ENCODE data around the gene SHISA9. TPM values are rescaled to one million over a fixed set of nuclear protein-coding genes. Genes with fewer than 3 reads are reported as not detected.

Gene SHISA9
- total RNA-seq, 1 donor from 2014 or later: 96.6 TPM

DNA sequence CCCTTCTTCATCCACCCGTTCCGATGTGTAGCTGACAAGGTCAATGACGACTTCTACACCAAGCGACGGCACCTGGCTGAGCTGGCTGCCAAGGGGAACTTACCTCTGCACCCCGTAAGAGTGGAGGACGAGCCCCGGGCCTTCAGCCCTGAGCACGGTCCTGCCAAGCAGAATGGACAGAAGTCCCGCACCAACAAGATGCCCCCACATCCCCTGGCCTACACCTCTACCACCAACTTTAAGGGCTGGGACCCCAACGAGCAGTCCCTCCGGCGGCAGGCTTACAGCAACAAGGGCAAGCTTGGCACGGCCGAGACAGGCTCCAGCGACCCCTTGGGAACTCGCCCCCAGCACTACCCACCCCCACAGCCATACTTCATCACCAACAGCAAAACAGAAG, 333.6 kb downstream of the SHISA9 start:
- Mint-ChIP-seq H3K27ac (ENCODE audit: unreplicated experiment) (no peak overlapping the region), H3K4me3 (ENCODE audit: unreplicated experiment) (no peak overlapping the region), H3K27me3 (ENCODE audit: unreplicated experiment) (no peaks in the 10 kb centered on the region), H3K36me3 (ENCODE audit: unreplicated experiment) (peaks cover 6% of the 10 kb centered on the region), H3K4me1 (ENCODE audit: low read depth, unreplicated experiment) (peaks cover 6% of the 10 kb centered on the region), H3K9me3 (ENCODE audit: unreplicated experiment) (peaks cover 3% of the 10 kb centered on the region)
- DNase-seq: no peak
- TF ChIP-seq, protein P1, sequence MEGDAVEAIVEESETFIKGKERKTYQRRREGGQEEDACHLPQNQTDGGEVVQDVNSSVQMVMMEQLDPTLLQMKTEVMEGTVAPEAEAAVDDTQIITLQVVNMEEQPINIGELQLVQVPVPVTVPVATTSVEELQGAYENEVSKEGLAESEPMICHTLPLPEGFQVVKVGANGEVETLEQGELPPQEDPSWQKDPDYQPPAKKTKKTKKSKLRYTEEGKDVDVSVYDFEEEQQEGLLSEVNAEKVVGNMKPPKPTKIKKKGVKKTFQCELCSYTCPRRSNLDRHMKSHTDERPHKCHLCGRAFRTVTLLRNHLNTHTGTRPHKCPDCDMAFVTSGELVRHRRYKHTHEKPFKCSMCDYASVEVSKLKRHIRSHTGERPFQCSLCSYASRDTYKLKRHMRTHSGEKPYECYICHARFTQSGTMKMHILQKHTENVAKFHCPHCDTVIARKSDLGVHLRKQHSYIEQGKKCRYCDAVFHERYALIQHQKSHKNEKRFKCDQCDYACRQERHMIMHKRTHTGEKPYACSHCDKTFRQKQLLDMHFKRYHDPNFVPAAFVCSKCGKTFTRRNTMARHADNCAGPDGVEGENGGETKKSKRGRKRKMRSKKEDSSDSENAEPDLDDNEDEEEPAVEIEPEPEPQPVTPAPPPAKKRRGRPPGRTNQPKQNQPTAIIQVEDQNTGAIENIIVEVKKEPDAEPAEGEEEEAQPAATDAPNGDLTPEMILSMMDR (IDR thresholded peaks at IDR 0.05; ENCODE audit: partially characterized antibody, unreplicated experiment): no peak

DNA sequence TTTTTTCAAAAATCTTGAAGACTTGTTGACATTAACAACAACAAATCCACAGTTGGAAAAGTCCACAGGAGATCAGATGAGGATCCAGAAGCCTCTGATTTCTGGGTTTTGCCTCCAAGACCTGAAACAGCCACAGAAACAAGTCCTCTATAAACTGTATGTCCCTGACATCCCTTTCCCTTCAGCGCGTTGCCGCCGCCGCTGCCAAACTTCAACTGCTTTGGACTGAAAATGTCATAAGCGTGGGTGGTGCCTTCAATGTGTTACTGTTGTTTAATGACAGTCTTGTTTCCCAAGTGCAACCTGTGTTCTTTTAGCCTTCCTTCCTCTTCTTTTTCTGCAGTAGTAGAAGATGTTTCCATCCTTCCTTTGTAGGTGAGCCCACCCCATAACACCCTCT, 334.9 kb downstream of the SHISA9 start:
- no peak for DNase-seq
- Mint-ChIP-seq H3K9me3 (ENCODE audit: unreplicated experiment) (peaks cover 3% of the 10 kb centered on the region), H3K27me3 (ENCODE audit: unreplicated experiment) (no peaks in the 10 kb centered on the region), H3K27ac (ENCODE audit: unreplicated experiment) (no peak overlapping the region), H3K36me3 (ENCODE audit: unreplicated experiment) (peaks cover 6% of the 10 kb centered on the region), H3K4me1 (ENCODE audit: low read depth, unreplicated experiment) (peaks cover 6% of the 10 kb centered on the region), H3K4me3 (ENCODE audit: unreplicated experiment) (no peak overlapping the region)
- TF ChIP-seq, protein P1 (IDR thresholded peaks at IDR 0.05; ENCODE audit: partially characterized antibody, unreplicated experiment): no peak

DNA sequence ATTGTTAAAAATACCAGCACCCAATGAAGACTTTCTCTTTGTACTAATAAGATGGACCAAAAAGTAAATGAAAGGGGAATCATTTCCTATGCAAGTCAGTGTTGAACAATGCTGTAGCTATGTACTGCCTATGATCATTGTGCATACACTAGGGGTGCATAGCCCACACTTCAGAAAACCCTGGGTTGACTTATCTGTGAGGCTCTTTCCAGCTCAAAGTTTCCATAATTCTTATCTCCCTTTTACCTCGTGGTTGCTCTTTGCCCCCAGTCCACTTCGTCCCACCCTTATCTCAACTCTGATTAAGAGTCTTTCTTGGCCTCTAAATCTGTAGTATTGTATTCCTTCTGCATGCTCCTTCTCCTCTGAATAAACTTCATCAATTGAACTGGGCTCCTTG, 336.8 kb downstream of the SHISA9 start:
- Mint-ChIP-seq H3K4me3 (ENCODE audit: unreplicated experiment) (no peak overlapping the region), H3K36me3 (ENCODE audit: unreplicated experiment) (peaks cover 6% of the 10 kb centered on the region), H3K27ac (ENCODE audit: unreplicated experiment) (no peak overlapping the region), H3K9me3 (ENCODE audit: unreplicated experiment) (peaks cover 3% of the 10 kb centered on the region), H3K27me3 (ENCODE audit: unreplicated experiment) (no peaks in the 10 kb centered on the region), H3K4me1 (ENCODE audit: low read depth, unreplicated experiment) (peaks cover 6% of the 10 kb centered on the region)
- TF ChIP-seq, protein P1 (IDR thresholded peaks at IDR 0.05; ENCODE audit: partially characterized antibody, unreplicated experiment): no peak
- DNase-seq: no peak

DNA sequence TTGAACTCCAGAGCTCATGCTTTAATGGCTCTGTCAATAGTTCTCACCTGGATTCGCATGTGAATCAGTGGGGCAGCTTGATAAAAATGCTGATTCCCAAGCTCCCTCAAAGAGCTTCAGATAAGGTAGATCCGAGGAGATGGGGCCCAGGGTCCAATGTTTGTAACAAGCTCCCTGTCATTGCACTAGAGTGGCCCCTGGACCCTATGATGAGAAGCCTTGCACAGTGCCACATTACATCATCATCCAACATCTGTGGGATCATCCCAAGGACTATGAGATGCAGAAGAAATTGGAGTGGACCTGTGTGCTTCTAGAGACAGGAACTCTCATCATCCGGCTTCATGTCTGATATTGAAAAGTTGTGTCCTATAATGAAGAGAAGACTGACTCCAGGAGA, 340.8 kb downstream of the SHISA9 start:
- Mint-ChIP-seq H3K4me3 (ENCODE audit: unreplicated experiment) (no peak overlapping the region), H3K27ac (ENCODE audit: unreplicated experiment) (no peak overlapping the region), H3K9me3 (ENCODE audit: unreplicated experiment) (peaks cover 1% of the 10 kb centered on the region), H3K4me1 (ENCODE audit: low read depth, unreplicated experiment) (no peaks in the 10 kb centered on the region), H3K36me3 (ENCODE audit: unreplicated experiment) (no peaks in the 10 kb centered on the region), H3K27me3 (ENCODE audit: unreplicated experiment) (no peaks in the 10 kb centered on the region)
- DNase-seq: no peak
- TF ChIP-seq, protein P1 (IDR thresholded peaks at IDR 0.05; ENCODE audit: partially characterized antibody, unreplicated experiment): no peak

DNA sequence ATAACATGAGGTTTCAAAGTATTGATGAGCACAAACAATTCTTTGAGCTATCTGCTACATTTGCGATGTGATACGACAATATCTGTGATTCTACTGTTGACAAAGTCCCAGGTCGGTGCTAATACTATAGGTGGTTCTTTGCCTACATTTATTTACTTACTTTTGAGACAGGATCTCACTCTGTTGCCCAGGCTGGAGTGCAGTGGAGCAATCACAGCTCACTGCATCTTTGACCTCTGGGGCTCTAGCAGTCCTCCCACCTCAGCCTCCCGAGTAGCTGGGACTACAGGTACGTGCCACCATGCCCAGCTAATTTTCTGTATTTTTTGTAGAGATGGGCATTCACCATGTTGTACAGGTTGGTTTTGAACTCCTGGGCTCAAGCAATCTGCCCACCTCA, 343.4 kb downstream of the SHISA9 start:
- H3K27me3 Mint-ChIP-seq (ENCODE audit: unreplicated experiment): no peaks in the 10 kb centered on the region
- TF ChIP-seq, protein P1 (IDR thresholded peaks at IDR 0.05; ENCODE audit: partially characterized antibody, unreplicated experiment): no peak
- DNase-seq: no peak
- no peak overlapping the region for H3K4me3 Mint-ChIP-seq (ENCODE audit: unreplicated experiment)
- H3K4me1 Mint-ChIP-seq (ENCODE audit: low read depth, unreplicated experiment): no peaks in the 10 kb centered on the region
- H3K9me3 Mint-ChIP-seq (ENCODE audit: unreplicated experiment): peaks cover 1% of the 10 kb centered on the region
- no peaks in the 10 kb centered on the region for H3K36me3 Mint-ChIP-seq (ENCODE audit: unreplicated experiment)
- H3K27ac Mint-ChIP-seq (ENCODE audit: unreplicated experiment): no peak overlapping the region

Measured in glutamatergic neuron (in vitro differentiated cells).